PFSK-1 (cell line): ENCODE measurements around the gene PFN4.

Experiments used
- POLR2AphosphoS5 ChIP-seq: IDR thresholded peaks from 2 replicates; pipeline ENCODE4 v1.6.1; 2012; ENCODE audit warnings: low read depth, mild to moderate bottlenecking, control low read depth, low read length, moderate library complexity
- SIN3A ChIP-seq: IDR thresholded peaks from 2 replicates; pipeline ENCODE4 v1.6.1; 2012; ENCODE audit warnings: mild to moderate bottlenecking, low read length, moderate library complexity, borderline replicate concordance; ENCODE audit not compliant: insufficient read depth

DNA sequence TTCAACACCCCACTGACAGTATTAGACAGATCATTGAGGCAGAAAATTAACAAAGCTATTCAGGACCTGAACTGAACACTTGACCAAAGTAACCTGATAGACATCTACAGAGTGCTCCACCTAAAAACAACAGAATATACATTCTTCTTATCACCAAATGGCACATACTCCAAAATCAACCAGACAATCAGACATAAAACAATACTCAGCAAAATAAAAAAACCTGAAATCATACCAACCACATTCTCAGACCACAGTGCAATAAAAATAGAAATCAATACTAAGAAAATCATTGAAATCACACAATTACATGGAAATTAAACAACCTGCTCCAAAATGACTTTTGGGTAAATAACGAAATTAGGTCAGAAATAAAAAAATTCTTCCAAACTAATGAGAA is 15.8 kb downstream of the PFN4 start:
- TF ChIP-seq SIN3A (no peak), POLR2AphosphoS5 (no peak)
